Esophagus squamous epithelium (tissue), 5 donors: ENCODE measurements around the gene TCEA2. TPM values are rescaled to one million over a fixed set of nuclear protein-coding genes. Genes with fewer than 3 reads are reported as not detected.

Experiments used
- DNase-seq: peaks from one replicate; lab custom pipeline; 2025; lab: John Stamatoyannopoulos, UW
- H3K27ac ChIP-seq, 4 donors: fragments of 200-600 bp; sonication (generic); one replicate each; pipeline ENCODE4 v1.5.1; 2016 to 2019; ENCODE audit warnings: mild to moderate bottlenecking in 1 of 4
- H3K27me3 ChIP-seq, 4 donors: fragments of 200-600 bp; sonication (generic); 1 replicate in 3 of 4; 2 replicates in 1 of 4; pipeline versions ENCODE4 v1.5.1 to v1.6.0; 2017 to 2021; ENCODE audit warnings: antibody characterized with exemption in 1 of 4
- H3K36me3 ChIP-seq, 3 donors: fragments of 200-600 bp; sonication (generic); one replicate each; pipeline ENCODE4 v1.5.1; 2016 to 2019
- H3K4me1 ChIP-seq, 3 donors: fragments of 200-600 bp; sonication (generic); one replicate each; pipeline ENCODE4 v1.5.1; 2017 to 2019
- H3K4me3 ChIP-seq, 4 donors: fragments of 200-600 bp; sonication (generic); 1 replicate in 3 of 4; 2 replicates in 1 of 4; pipeline ENCODE4 v1.5.1; 2016 to 2019; ENCODE audit warnings: mild to moderate bottlenecking in 2 of 4, moderate library complexity in 1 of 4
- H3K9me3 ChIP-seq, 3 donors: fragments of 200-600 bp; sonication (generic); one replicate each; pipeline ENCODE4 v1.5.1; 2016 to 2019
- CTCF ChIP-seq, 6 experiments: fragments of 450-650 bp in 4 of 6; fragments of 200-600 bp in 2 of 6; sonication (generic) in 2 of 6; IDR thresholded peaks; one replicate each; pipeline ENCODE4 v1.5.1; 2016 to 2019; ENCODE audit warnings: antibody characterized with exemption in 6 of 6, mild to moderate bottlenecking in 4 of 6, moderate library complexity in 4 of 6
- POLR2A ChIP-seq, 4 donors: fragments of 450-650 bp; IDR thresholded peaks; one replicate each; pipeline ENCODE4 v1.6.1; 2017; ENCODE audit warnings: antibody characterized with exemption in 4 of 4, mild to moderate bottlenecking in 4 of 4, moderate library complexity in 3 of 4
- WGBS, 2 donors: methylation state at CpG; one replicate each; pipeline ENCODE4 v1.1.5; 2018; 5-methylcytosine and 5-hydroxymethylcytosine counted together
- intact Hi-C: fragments of 100-400 bp; cut with DNase I; formaldehyde crosslinking; loops from one replicate; pipeline ENCODE4 v1.15.0; 2022
- total RNA-seq, 4 donors: library from RNA; depleted of rRNA; stranded (reverse); fragments of >200 nt; gene quantifications; one replicate each; pipeline ENCODE4 v1.1.0, GENCODE V29; 2016
- donor health status: DM: yes; HTN: yes; CAD: no.

Gene TCEA2
- 10 to 100 TPM in 2 of 4 donors, 1 to 10 TPM in 2; 1.8 to 25.2 (median 8.9) TPM for total RNA-seq

- Histone ChIP-seq H3K27me3 (no peaks in the 10 kb centered on the region), H3K4me3 (peak within 1 kb of the TSS; percentile 68 to 93 (median 82)), H3K9me3 (no peaks in the 10 kb centered on the region), H3K4me1 (peaks cover 26 to 55% (median 31%) of the 10 kb centered on the region in 3 donors), H3K36me3 (no peaks in the 10 kb centered on the region), H3K27ac (peak within 1 kb of the TSS; percentile 80 to 92 (median 86))
- intact Hi-C loops, result no loop called here
- DNase-seq, result peak; percentile 70
- WGBS, 2 donors, result 1% methylated on average over 16 of the region's 85 CpGs; no CpG with 5 or more reads in 1 of the 2 donors
- TF ChIP-seq POLR2A (IDR thresholded peaks at IDR 0.05), result peak in 3 of 4 donors; percentile 5 to 85 (median 79)
- TF ChIP-seq CTCF (IDR thresholded peaks at IDR 0.05), result peak in 1 of 6 experiments; percentile 30
These were observed at the start of gene TCEA2 for GRCh38 chr20:64062596-64063388. Gene TCEA2, plus strand, starts transcription at chr20:64063198. Its CDS starts 115 bp downstream, at chr20:64063313.

- Histone ChIP-seq H3K27me3 (no peaks in the 10 kb centered on the region), H3K27ac (no peak overlapping the region), H3K9me3 (no peaks in the 10 kb centered on the region), H3K36me3 (peaks cover 28 to 91% (median 47%) of the 10 kb centered on the region in 3 donors), H3K4me3 (no peak overlapping the region), H3K4me1 (peaks cover 0 to 9% (median 0%) of the 10 kb centered on the region in 3 donors)
- 50 to 58% methylated on average over 2 of the region's 2 CpGs for WGBS, 2 donors
- intact Hi-C loops, result no loop called here
- no peak for TF ChIP-seq CTCF (IDR thresholded peaks at IDR 0.05)
- TF ChIP-seq POLR2A (IDR thresholded peaks at IDR 0.05), result no peak
- DNase-seq, result no peak
These were observed 47.4 kb upstream of the TCEA2 start for GRCh38 chr20:64015635-64016034.

DNA sequence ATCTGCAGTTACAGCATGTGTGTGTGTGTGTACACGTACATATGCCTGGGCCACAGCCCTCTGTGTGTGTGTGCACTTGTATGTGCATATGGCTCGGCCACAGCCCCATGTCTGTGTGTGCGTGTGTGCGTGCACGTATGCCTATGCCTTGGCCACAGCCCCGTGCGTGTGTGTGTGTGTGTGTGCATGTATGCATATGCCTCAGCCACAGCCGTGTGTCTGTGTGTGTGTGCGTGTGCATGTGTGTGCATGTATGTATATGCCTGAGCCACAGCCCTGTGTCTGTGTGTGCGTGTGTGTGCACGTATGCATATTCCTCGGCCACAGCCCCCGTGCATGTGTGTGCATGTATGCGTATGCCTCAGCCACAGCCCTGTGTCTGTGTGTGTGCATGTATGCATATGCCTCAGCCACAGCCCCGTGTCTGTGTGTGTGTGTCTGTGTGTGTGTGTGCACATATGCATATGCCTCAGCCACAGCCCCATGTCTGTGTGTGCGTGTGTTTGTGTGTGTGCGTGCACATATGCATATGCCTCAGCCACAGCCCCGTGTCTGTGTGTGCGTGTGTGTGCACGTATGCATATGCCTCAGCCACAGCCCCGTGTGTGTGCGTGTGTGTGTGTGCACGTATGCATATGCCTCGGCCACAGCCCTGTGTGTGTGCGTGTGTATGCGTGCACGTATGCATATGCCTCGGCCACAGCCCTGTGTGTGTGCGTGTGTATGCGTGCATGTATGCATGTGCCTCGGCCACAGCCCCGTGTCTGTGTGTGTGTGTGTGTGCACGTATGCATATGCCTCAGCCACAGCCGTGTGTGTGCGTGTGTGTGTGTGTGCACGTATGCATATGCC is 41.6 kb upstream of the TCEA2 start:
- peaks cover 24 to 100% (median 60%) of the 10 kb centered on the region in 3 donors for H3K36me3 ChIP-seq
- DNase-seq, result no peak
- no peaks in the 10 kb centered on the region for H3K27me3 ChIP-seq
- intact Hi-C loops, result no loop called here
- no peaks in the 10 kb centered on the region for H3K4me1 ChIP-seq
- H3K9me3 ChIP-seq, result no peaks in the 10 kb centered on the region
- no peak overlapping the region for H3K27ac ChIP-seq
- TF ChIP-seq CTCF (IDR thresholded peaks at IDR 0.05) (no peak), POLR2A (IDR thresholded peaks at IDR 0.05) (no peak)
- WGBS, 2 donors, result 81 to 93% methylated on average over 18 to 28 of the region's 36 CpGs
- no peak overlapping the region for H3K4me3 ChIP-seq

DNA sequence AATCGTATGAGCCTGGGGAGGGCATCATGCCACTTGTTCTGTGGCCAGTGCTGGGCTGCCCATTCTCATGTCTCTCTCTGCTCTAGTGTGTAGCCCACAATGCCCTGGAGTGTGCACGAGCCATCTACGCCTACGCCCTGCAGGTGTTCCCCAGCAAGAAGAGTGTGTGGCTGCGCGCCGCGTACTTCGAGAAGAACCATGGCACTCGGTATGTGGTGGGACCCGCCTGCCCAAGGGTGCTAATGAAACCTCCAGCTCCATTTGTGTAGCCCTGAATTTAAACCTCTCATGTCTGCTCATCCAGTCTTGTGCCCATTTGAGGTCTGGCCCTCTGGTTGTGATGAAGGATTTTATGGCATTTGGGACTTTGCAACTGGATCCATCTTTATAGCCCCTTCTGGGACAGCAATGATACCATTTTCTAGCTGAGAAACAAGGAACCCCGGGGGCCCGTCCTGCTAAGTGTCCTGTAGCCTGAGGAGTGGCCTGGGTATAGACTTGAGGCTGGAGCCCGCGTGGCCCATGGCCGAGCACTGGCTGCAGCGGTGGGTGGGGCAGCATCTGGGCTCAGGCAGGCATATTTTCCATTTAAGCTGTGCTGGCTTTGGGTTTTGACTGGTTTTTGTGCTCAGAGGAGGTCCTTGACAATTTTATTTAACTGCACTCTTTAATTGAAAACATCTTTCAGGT is 40.2 kb upstream of the TCEA2 start:
- intact Hi-C loops, result no loop called here

More for the DNA sequence above, 40.2 kb upstream of the TCEA2 start:
- Histone ChIP-seq H3K27me3 (no peaks in the 10 kb centered on the region), H3K4me1 (no peaks in the 10 kb centered on the region), H3K4me3 (no peak overlapping the region), H3K36me3 (peaks cover 32 to 100% (median 62%) of the 10 kb centered on the region in 3 donors), H3K27ac (no peak overlapping the region), H3K9me3 (no peaks in the 10 kb centered on the region)
- DNase-seq, result no peak
- TF ChIP-seq CTCF (IDR thresholded peaks at IDR 0.05) (no peak), POLR2A (IDR thresholded peaks at IDR 0.05) (no peak)
- WGBS, 2 donors, result 90 to 95% methylated on average over 5 to 17 of the region's 17 CpGs
